NCI-H187 (cell line): ENCODE data around the gene SF3A2.

Experiments
- DNase-seq, 2 experiments: peaks; one replicate each; lab custom pipeline; 2025; lab: John Stamatoyannopoulos, UW

The SF3A2 gene

DNA sequence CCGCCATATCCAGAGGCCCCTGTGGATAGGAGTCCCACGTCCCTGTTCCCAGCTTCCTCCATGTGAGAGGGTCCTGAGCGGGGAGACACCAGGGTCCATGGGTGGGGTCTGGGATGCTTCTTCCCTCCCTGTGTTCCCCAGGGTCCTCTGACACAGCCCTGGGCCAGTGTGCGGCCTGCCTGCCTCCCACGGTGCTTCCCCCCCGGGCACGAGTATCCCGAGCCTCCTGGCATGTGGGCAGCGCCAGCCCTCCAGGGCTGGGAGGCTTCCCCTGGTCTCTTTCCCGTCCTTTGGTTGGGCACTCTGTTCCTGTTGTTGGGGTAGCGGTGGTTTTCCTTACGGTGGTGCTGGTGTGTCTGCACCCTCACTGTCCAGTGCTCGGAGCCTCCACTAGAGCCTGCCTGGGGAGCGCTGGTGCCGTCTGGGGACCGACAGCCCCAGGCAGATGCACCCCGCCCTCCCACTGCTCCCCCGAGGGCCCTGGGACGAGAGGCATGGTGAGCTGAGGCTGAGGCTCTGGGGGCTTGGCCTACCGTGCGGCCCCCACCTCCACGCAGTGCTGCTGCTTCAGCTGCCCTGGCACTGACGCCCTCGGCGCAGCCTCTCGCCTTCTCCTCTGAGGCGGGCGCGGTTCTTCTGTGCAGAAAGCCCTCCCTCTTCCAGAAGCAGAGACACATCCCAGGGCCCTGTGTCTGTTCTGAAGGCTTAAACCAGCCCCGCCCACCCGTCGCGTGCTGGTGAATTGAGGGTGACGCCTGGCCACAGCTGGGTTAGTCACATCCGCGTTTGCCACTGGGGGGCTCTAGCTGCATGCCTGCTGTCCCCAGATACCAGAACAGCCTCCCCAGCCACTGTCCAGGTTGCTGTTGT, 28.4 kb upstream of the SF3A2 start:
- DNase-seq, result no peak

DNA sequence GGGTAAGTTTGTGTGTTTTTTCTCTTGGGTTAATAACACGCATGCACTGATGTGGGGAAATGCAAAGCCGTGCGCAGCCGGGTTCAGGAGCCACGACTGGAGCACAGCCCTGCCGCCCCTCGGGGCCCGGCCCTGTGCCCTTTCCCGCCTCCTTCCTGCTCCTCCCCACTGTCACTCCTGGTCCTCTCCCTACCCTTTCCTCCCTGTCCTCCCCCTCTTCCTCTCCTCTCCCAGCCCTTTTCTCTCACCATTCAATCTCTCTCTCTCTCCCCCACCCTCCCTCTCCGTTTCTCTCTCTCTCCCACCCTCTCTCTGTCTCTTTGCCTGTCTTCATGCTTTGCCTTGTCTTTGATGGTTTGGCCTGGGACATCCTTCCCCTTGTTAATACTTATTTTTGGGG, 27.6 kb upstream of the SF3A2 start:
- DNase-seq, result no peak

DNA sequence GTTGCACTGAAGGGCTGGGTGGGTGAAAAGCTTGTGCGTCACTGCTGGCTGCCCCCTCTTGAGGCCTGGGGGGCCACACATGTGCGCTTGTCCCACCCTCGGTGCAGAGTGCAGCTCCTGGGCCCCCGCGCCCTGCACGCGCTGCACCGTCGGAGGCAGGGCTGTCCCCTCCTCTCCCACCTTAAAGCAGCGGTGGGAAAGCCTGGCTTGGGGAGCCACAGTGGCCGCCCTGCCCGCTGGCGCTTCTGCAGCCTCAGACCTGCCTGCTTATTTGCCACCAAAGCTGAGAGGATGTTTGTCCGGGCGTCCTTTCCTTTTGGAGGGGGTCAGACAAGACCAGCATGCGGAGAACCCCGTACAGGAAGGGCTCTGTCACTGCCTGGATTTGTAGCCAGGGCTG, 27.2 kb upstream of the SF3A2 start:
- DNase-seq, result no peak

DNA sequence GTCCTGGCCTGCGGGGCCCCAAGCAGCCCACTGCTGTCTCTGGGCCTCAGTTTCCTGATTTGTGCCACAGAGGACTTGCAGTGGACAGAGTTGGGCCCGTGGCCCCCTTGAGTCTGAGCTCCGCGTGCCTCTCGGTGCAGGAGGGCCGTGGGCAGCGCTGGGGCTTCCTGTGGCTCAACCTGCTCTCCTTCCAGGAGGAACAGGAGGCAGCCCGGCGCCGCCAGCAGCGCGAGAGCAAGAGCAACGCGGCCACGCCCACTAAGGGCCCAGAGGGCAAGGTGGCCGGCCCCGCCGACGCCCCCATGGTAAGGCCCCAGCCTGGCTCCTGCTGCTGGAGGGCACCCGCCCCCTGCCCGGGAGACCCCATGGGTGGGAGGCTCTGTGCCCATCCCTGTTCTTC, 26.4 kb upstream of the SF3A2 start:
- DNase-seq, result no peak

DNA sequence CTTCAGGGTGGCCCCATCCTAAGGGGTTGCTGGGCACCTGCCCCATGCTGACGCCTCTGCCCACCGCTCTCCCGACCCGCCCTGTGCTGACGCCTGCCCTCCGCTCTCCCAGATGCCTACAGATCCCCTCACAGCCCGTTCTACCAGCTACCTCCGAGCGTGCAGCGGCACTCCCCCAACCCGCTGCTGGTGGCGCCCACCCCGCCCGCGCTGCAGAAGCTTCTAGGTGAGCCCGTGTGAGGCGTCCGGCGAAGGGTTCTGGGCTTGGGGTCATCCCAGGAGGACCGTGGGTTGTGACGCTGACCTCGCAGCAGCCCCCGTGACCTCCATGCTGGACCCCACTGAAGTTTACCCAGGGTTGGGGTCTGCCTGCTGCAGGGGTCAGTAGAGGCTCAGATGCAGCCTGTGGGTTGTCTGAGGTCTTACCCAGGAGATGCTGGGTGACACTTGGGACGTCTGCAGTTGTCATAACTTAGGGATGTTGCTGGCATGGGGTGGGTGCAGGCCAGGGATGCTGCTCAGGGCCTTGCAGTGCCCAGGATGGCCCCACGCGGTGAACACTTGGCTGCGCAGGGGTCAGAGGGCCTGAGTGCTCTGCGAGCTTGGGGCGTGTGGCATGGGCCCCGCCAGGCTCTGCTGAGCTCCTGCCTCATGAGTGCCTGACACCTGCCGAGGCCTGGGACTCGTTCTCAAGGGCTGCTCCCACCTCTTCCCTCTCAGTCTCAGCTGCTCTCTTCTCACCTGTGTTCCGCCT, 25.5 kb upstream of the SF3A2 start:
- DNase-seq, result no peak

DNA sequence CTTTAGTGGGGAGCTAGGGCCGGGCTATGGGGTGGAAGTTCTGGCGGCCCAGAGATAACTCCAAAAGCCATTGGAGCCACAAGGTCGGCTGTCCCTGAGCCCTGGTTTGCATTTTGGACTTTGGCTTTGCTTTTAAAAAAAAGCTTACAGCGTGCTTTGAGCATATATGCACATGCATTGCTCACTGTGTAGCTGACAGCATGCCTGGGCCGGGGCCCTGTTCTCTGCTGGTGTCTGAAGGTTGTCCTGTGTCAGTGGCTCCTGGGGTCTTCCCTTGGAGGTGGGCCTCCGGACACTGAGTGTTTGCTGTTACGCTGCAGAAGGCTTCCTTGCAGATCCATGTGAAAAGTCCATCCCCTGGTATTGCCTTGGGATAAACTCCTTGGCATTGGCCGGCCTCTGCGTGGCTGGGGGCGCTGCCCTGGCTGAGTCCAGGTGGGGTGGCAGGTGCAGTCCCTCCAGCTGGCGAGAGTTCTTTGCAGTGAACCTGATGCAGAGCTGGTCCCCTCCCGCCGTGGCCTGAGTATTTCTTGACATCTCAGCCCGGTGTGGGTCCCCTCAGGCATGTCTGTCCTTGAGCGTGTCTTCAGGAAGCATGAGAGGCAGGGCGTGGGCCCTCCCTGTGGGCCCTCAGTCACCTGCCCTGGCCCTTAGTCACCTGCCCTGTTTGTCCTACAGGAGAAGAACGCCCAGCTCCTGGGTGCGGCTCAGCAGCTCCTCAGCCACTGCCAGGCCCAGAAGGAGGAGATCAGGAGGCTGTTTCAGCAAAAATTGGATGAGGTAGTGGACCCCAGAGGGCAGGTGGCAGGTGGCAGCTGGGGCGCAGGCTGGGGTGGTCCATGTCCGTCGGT, 23.5 kb upstream of the SF3A2 start:
- DNase-seq, result no peak

DNA sequence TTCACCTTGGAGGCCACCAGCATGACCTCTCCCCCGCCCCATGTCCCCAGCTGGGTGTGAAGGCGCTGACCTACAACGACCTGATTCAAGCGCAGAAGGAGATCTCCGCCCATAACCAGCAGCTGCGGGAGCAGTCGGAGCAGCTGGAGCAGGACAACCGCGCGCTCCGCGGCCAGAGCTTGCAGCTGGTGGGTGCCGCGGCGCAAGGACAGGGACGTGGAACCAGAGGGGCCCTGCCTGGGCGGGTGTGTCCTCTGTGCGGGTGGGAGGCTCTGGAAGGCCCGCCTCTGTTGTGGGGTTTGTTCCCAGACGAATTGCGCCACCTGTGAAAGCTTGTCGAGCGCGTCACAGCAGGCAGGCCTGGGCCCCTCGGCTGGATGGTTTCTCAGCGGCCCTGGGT, 22.8 kb upstream of the SF3A2 start:
- no peak for DNase-seq

DNA sequence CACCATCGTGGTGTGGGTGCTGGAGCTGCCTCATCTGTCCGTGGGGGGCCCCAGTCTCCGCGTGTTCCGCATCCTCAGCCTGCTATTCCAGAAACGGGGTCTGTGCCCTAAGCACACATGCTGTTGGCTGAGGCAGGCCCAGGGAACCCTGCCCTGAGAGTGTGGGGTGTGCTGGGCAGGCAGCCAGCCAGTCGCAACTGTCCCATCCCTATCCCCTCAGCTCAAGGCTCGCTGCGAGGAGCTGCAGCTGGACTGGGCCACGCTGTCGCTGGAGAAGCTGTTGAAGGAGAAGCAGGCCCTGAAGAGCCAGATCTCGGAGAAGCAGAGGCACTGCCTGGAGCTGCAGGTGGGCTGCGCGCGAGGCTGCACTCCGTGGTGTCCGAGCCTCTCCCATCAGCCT, 22.4 kb upstream of the SF3A2 start:
- no peak for DNase-seq

DNA sequence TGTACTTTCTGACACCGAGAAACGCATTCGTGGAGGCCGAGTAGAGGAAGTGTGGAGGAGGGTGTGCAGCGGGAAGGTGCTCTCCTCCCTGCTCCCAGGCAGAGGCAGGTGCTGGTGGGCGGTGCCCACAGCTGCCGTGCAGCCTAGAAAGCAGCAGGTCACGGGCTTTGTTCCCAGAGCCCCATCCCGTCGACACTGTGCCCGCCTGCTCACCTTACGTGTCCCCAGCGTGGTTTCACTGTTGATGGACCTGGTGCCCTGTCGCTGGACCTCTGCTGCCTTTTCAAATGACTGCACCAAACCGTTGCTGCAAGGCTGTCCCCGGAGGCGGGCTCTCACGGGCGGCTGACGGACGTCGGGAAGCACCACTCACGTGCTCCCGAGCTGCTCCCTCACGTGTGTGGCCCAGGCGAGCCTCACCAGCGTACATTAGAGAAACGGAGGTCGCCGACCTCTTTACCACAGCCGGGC, 21.3 kb upstream of the SF3A2 start:
- peak; percentile 73 to 83 for DNase-seq

DNA sequence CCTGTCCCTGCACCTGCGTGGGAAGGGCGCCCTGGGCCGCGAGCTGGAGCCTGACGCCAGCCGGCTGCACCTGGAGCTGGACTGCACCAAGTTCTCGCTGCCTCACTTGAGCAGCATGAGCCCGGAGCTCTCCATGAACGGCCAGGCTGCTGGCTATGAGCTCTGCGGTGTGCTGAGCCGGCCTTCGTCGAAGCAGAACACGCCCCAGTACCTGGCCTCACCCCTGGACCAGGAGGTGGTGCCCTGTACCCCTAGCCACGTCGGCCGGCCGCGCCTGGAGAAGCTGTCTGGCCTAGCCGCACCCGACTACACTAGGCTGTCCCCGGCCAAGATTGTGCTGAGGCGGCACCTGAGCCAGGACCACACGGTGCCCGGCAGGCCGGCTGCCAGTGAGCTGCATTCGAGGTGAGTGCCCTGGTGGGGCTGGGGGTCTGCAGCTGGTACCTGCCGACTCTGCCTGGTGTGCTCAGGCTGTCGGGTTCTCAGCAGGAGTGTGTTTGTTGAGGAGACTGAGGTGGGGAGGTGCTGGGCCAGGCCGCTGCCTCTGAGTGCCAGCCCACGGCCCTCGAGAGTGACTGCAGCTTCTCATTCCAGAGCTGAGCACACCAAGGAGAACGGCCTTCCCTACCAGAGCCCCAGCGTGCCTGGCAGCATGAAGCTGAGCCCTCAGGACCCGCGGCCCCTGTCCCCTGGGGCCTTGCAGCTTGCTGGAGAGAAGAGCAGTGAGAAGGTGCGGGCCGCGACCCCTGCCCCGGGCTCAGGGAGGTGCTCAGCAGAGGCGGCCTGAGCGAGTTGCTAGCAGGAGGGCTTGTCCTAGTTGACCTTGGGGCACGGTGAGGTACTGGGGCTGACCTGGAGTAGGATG, 20.0 kb upstream of the SF3A2 start:
- DNase-seq, result no peak

DNA sequence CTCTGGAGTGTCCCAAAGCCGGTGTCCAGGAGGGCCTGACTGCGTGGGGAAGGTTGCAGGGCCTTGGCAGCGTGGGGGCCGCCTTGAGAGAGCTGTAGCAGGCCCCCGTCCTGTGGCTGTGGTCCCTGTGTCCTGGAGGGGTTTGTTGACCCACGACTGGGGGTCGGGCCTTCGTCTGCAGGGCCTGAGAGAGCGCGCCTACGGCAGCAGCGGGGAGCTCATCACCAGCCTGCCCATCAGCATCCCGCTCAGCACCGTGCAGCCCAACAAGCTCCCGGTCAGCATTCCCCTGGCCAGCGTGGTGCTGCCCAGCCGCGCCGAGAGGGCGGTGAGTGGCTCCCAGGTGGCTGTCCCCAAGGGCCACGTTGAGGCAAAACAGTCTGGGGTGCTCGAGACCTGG, 19.0 kb upstream of the SF3A2 start:
- no peak for DNase-seq

DNA sequence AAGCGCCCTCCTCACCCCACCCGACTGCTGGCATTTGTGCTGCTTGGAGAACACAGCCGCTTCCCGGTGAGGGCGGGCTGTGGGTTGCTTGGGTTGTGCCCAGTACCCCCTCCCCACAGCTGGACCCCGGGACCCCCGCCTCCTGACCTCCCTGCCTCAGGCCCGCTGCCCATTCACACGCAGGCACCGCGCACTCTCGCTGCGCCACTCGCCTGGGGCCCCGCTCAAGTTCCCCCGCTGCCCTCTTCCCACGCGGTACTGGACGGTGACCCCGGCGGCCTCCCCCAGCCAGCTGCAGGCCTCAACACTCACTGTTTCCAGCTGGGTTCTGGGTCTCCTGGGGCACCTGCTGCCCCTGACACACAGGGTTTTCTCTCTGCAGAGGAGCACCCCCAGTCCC, 16.9 kb upstream of the SF3A2 start:
- no peak for DNase-seq

DNA sequence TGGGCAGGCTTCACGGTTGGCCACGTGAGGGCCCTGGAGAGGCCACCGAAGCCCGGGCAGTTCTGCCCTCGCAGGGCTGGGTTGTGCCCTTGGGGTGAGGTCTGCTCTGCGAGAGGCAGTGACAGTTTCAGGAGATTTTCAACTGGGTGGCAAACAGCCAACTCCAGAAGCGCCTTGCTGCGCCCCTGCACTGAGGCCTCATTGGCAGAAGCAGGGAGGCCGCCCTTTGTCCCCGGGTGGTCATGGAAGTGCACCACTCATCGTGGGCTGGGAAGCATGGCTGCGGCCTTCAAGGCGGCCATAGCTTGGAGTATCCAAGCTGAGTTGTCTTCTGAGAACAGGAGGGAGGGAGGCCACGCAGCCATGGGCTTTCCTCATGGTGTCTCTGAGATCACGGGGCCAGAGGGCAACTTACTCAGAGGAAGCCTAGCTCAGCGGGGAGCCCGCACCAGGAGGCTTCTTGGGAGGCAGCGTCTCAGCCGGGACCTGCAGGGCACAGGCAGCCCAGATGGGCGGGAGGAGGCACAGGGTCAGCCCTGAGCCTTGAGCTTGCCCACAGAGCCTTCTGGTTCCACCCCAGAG, 15.3 kb upstream of the SF3A2 start:
- no peak for DNase-seq

DNA sequence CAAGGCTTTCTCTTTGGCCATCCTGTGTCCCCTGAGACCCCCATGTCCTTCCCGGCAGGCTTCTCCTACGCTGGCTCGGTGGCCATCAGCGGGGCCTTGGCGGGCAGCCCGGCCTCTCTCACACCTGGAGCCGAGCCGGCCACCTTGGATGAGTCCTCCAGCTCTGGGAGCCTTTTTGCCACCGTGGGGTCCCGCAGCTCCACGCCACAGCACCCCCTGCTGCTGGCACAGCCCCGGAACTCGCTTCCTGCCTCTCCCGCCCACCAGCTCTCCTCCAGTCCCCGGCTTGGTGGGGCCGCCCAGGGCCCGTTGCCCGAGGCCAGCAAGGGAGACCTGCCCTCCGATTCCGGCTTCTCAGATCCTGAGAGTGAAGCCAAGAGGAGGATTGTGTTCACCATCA, 14.7 kb upstream of the SF3A2 start:
- no peak for DNase-seq

DNA sequence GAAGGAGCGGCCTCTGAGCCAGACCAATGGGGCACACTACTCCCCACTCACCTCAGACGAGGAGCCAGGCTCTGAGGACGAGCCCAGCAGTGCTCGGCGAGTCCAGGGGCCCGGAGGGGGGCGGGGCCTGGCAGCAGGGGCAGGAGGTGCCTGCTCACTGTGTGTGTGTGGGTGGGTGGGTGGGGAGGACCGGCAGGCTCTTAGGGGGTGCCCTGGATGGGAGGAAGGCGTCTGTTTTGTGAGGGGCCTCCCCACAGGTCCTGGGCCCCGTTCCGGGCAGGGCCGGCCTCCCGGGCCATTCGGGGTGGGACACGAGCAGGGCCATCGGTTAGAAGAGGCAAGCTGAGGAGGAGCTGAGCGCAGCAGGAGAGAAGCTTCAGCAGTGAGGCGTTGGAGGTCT, 13.2 kb upstream of the SF3A2 start:
- no peak for DNase-seq

DNA sequence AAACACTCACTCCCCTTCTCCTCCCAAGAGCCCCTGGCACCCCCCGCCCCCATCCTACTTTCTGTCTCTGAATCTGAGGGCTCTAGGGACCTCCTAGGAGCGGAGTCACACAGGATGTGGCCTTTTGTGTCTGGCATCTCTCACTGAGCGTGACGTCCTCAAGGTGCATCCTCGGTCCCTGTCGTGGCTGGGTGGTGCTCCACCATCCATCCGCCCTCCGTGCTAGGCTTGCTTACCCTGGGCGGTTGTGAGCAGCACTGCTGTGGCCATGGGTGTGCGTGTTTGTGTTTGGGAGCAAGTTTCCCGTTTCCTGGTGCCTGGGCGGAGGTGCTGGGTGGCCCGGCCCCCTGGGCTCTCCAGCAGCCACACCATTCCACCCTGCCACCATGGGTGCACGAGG, 12.7 kb upstream of the SF3A2 start:
- DNase-seq, result no peak

DNA sequence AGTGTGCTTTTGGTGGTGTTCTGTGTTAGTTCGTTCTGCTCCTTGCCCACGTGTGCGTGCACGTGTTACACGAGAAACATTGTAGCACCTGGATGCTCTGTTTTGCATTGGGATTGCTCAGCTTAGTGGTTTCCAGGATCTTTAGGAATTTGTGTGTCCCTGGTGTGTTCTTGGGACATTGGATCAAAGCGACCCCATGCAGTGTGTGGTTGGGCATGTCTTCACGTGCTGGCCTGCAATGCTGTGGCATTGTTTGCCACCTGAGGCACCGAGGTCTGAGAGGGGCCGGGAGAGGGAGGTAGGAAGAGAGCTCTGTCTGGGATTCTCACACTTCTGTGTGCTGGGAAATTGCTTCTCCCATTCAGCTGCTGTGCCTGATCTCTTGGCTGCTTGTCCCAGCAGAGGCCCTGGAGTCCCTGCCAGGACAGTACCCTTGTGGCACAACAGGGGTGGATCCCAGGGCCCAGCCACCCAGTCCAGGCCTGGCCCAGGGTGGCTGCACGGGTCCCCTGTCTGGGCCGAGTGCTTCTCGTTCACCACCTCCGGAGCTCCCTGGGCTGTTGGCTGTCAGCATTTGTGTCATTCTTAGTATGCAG, 11.8 kb upstream of the SF3A2 start:
- no peak for DNase-seq

DNA sequence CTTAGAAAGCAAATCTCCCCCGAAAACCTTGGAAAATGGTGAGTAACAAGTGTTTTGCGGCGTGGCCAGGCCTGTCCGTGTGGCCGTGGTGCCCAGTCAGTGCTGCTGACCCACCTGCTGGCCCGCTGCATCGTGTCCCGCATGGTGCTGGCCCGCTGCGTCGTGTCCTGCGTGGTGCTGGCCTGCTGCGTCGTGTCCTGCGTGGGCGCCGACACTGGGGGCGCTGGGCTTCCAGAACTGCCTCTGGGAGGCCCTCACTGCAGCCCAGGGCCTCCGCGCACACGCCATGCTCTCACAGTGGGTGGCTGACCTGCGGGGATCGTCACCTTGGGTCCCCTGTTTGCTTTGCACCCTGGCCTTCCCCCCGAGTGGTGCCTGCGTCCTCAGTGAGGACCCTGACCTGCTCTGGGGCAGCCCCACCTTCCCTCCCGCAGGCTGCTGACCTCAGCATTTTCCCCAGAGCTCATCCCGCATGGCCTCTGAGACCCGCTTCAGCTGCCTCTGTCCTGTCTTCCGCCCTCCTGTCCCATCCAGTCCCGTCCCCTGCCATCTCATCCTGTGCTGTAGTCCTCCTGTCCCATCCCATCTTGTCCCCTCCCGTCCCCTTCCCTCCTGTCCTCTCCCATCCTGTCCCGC, 11.1 kb upstream of the SF3A2 start:
- DNase-seq, result no peak

DNA sequence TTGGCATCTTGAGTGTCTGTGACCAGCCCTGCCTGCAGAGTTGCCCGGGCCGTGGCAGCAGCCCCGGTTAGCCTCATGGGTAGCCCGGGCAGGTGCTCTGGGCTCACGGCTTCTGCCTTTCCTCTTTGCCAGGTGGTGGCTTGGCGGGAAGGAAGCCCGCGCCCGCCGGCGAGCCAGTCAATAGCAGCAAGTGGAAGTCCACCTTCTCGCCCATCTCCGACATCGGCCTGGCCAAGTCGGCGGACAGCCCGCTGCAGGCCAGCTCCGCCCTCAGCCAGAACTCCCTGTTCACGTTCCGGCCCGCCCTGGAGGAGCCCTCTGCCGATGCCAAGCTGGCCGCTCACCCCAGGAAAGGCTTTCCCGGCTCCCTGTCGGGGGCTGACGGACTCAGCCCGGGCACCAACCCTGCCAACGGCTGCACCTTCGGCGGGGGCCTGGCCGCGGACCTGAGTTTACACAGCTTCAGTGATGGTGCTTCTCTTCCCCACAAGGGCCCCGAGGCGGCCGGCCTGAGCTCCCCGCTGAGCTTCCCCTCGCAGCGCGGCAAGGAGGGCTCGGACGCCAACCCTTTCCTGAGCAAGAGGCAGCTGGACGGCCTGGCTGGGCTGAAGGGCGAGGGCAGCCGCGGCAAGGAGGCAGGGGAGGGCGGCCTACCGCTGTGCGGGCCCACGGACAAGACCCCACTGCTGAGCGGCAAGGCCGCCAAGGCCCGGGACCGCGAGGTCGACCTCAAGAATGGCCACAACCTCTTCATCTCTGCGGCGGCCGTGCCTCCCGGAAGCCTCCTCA, 10.4 kb upstream of the SF3A2 start:
- DNase-seq, result no peak
